Hepatocyte (in vitro differentiated cells): Measurements from ENCODE around the gene UHRF1. TPM values are rescaled to one million over a fixed set of nuclear protein-coding genes. Genes with fewer than 3 reads are reported as not detected.

Experiments
- DNase-seq: peaks from one replicate; pipeline ENCODE4 v3.0.0-alpha.2; 2016; ENCODE audit warnings: low spot score
- H2AFZ ChIP-seq: fragments of 200-600 bp; sonication (generic); 2 replicates; pipeline ENCODE4 v1.6.0; 2016; ENCODE audit warnings: antibody characterized with exemption, mild to moderate bottlenecking
- H3K27ac ChIP-seq: fragments of 200-600 bp; sonication (generic); 2 replicates; pipeline ENCODE4 v1.5.1; 2016; ENCODE audit warnings: mild to moderate bottlenecking
- H3K27me3 ChIP-seq: fragments of 200-600 bp; sonication (generic); 2 replicates; pipeline ENCODE4 v1.6.1; 2016
- H3K36me3 ChIP-seq: fragments of 200-600 bp; sonication (generic); replicated peaks from 2 replicates; pipeline ENCODE4 v1.5.1; 2016; ENCODE audit warnings: low read depth; ENCODE audit not compliant: insufficient read depth
- H3K4me1 ChIP-seq: fragments of 200-600 bp; sonication (generic); 2 replicates; pipeline ENCODE4 v1.5.1; 2016; ENCODE audit warnings: mild to moderate bottlenecking, moderate library complexity; ENCODE audit not compliant: insufficient read depth
- H3K4me2 ChIP-seq: fragments of 200-600 bp; sonication (generic); 2 replicates; pipeline ENCODE4 v1.6.0; 2016
- H3K4me3 ChIP-seq: fragments of 200-600 bp; sonication (generic); 2 replicates; pipeline ENCODE4 v1.5.1; 2016; ENCODE audit warnings: mild to moderate bottlenecking
- H3K79me2 ChIP-seq: fragments of 200-600 bp; sonication (generic); 2 replicates; pipeline ENCODE4 v1.6.0; 2017; ENCODE audit warnings: mild to moderate bottlenecking
- H3K9me2 ChIP-seq: fragments of 200-600 bp; sonication (generic); replicated peaks from 2 replicates; pipeline ENCODE4 v1.6.0; 2017; ENCODE audit warnings: mild to moderate bottlenecking; ENCODE audit not compliant: insufficient read depth
- H3K9me3 ChIP-seq: fragments of 200-600 bp; sonication (generic); 2 replicates; pipeline ENCODE4 v1.5.1; 2016; ENCODE audit warnings: low read depth, mild to moderate bottlenecking
- H4K20me1 ChIP-seq: fragments of 200-600 bp; sonication (generic); 2 replicates; pipeline ENCODE4 v1.6.0; 2016; ENCODE audit warnings: mild to moderate bottlenecking; ENCODE audit not compliant: insufficient read depth, poor library complexity, severe bottlenecking
- CTCF ChIP-seq: fragments of 200-600 bp; sonication (generic); IDR thresholded peaks from 2 replicates; pipeline ENCODE4 v1.5.1; 2016; ENCODE audit warnings: antibody characterized with exemption, mild to moderate bottlenecking; ENCODE audit not compliant: poor library complexity
- EZH2 ChIP-seq: fragments of 200-600 bp; sonication (generic); IDR thresholded peaks from 2 replicates; pipeline ENCODE4 v1.6.1; 2016; ENCODE audit warnings: antibody characterized with exemption, mild to moderate bottlenecking, borderline replicate concordance
- EZH2phosphoT487 ChIP-seq: fragments of 200-600 bp; sonication (generic); IDR thresholded peaks from one replicate; pipeline ENCODE4 v1.6.1; 2018; ENCODE audit warnings: antibody characterized with exemption, mild to moderate bottlenecking, low read depth, moderate library complexity; ENCODE audit not compliant: unreplicated experiment, severe bottlenecking
- WGBS: methylation state at CpG from one replicate; pipeline ENCODE4 v1.1.6; 2016; ENCODE audit warnings: low lambda C conversion rate; ENCODE audit errors: missing lambda C conversion rate; 5-methylcytosine and 5-hydroxymethylcytosine counted together
- polyA plus RNA-seq: library from polyadenylated mRNA; unstranded; fragments of >200 nt; fragmentation: Nextera tagmentation; extraction: Ambion mirVana; gene quantifications from 2 replicates; pipeline ENCODE4 v1.2.1, GENCODE V29; 2016
- total RNA-seq: library from RNA; depleted of rRNA; stranded (reverse); fragments of >200 nt; gene quantifications from 2 replicates; pipeline ENCODE4 v1.2.3, GENCODE V29; 2014

UHRF1 gene
- total and polyA plus RNA-seq, 2 experiments from 2014 or later, result 9.9 to 11.5 TPM

GRCh38 chr19:4981681-4981958 is 72.3 kb downstream of the UHRF1 start:
- H2AFZ ChIP-seq, result no peak overlapping the region
- H3K4me1 ChIP-seq, result peaks cover 13% of the 10 kb centered on the region
- peaks cover 100% of the 10 kb centered on the region for H3K79me2 ChIP-seq
- H3K36me3 ChIP-seq, result no peaks in the 10 kb centered on the region
- TF ChIP-seq EZH2phosphoT487, result no peak
- no peak for TF ChIP-seq CTCF
- TF ChIP-seq EZH2, result no peak
- H3K9me3 ChIP-seq, result no peaks in the 10 kb centered on the region
- no peak overlapping the region for H3K4me2 ChIP-seq
- peaks cover 95% of the 10 kb centered on the region for H4K20me1 ChIP-seq
- 91% methylated on average over 3 of the region's 3 CpGs for WGBS
- H3K9me2 ChIP-seq, result no peaks in the 10 kb centered on the region
- H3K27ac ChIP-seq, result no peak overlapping the region
- H3K4me3 ChIP-seq, result no peak overlapping the region
- DNase-seq, result no peak
- no peaks in the 10 kb centered on the region for H3K27me3 ChIP-seq

GRCh38 chr19:4983346-4984105 is 74.2 kb downstream of the UHRF1 start:
- Histone ChIP-seq H3K36me3 (no peaks in the 10 kb centered on the region), H2AFZ (no peak overlapping the region), H3K4me1 (peaks cover 18% of the 10 kb centered on the region), H3K4me2 (no peak overlapping the region), H3K27ac (no peak overlapping the region), H3K9me3 (no peaks in the 10 kb centered on the region), H3K79me2 (peaks cover 98% of the 10 kb centered on the region), H3K27me3 (no peaks in the 10 kb centered on the region), H4K20me1 (peaks cover 98% of the 10 kb centered on the region), H3K4me3 (no peak overlapping the region), H3K9me2 (no peaks in the 10 kb centered on the region)
- WGBS, result 92% methylated on average over 23 of the region's 23 CpGs
- no peak for DNase-seq
- TF ChIP-seq CTCF, result no peak

GRCh38 chr19:4984106-4984380 is 74.7 kb downstream of the UHRF1 start:
- Histone ChIP-seq H3K4me3 (no peak overlapping the region), H3K27ac (no peak overlapping the region), H4K20me1 (peaks cover 98% of the 10 kb centered on the region), H3K9me3 (no peaks in the 10 kb centered on the region), H3K4me1 (peaks cover 18% of the 10 kb centered on the region), H3K4me2 (no peak overlapping the region), H3K27me3 (no peaks in the 10 kb centered on the region), H3K9me2 (no peaks in the 10 kb centered on the region), H3K36me3 (no peaks in the 10 kb centered on the region), H3K79me2 (peaks cover 98% of the 10 kb centered on the region), H2AFZ (no peak overlapping the region)
- TF ChIP-seq EZH2, result no peak
- no peak for TF ChIP-seq CTCF
- TF ChIP-seq EZH2phosphoT487, result no peak
- no peak for DNase-seq
- 95% methylated on average over 7 of the region's 7 CpGs for WGBS

DNA sequence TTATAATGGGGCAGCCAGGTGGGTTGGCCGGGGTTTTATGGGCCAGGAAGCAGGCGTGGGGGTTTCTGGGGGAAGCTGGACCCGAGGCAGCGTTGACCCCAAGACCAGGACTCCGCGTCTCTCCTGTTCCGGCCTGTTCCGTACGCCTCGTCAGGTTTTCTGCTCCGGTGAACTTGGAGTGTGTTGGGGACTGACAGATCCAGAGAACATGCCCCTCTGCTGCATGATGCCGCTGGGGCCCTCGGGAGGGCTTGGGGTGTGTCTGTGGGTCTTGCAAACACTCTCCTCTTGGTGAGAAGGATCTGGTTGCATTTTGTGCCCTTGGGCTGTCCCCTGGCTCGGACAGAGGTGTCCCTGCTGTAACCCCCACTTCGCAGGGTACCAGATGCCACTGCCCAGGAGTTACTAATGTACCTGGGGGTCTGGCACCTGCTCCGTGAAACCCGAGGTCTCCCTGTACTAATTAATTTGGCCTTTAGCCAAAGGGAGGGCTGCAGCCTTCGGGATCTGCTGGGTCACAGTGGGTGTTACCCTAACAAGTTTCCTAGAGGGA is 75.2 kb downstream of the UHRF1 start:
- Histone ChIP-seq H3K9me3 (no peaks in the 10 kb centered on the region), H4K20me1 (peaks cover 97% of the 10 kb centered on the region), H3K79me2 (peaks cover 98% of the 10 kb centered on the region), H3K4me2 (no peak overlapping the region), H3K9me2 (no peaks in the 10 kb centered on the region), H3K27me3 (no peaks in the 10 kb centered on the region), H3K4me1 (peaks cover 18% of the 10 kb centered on the region), H3K36me3 (no peaks in the 10 kb centered on the region), H2AFZ (no peak overlapping the region), H3K4me3 (no peak overlapping the region), H3K27ac (no peak overlapping the region)
- 80% methylated on average over 18 of the region's 18 CpGs for WGBS
- no peak for TF ChIP-seq CTCF
- no peak for TF ChIP-seq EZH2phosphoT487
- no peak for TF ChIP-seq EZH2
- no peak for DNase-seq
